Breast epithelium (tissue), 4 donors: Measurements from ENCODE around the gene YDJC. TPM values are rescaled to one million over a fixed set of nuclear protein-coding genes. Genes with fewer than 3 reads are reported as not detected.

ENCODE experiments used
- DNase-seq, 2 donors: peaks; one replicate each; pipeline ENCODE4 v3.0.0-alpha.2; 2019; ENCODE audit warnings: low spot score in 2 of 2
- H3K27ac ChIP-seq, 2 donors: fragments of 200-600 bp; sonication (generic) in 1 of 2; one replicate each; pipeline ENCODE4 v1.5.1; 2016 to 2019; ENCODE audit warnings: mild to moderate bottlenecking in 1 of 2
- H3K27me3 ChIP-seq, 2 donors: fragments of 200-600 bp; sonication (generic) in 1 of 2; one replicate each; pipeline versions ENCODE4 v1.5.1 to v1.6.0; 2017 to 2019; ENCODE audit warnings: control low read depth in 1 of 2, mild to moderate bottlenecking in 1 of 2
- H3K36me3 ChIP-seq: fragments of 200-600 bp; one replicate; pipeline ENCODE4 v1.5.1; 2019
- H3K4me1 ChIP-seq, 2 donors: fragments of 200-600 bp; sonication (generic); one replicate each; pipeline ENCODE4 v1.5.1; 2016 to 2019; ENCODE audit warnings: control low read depth in 1 of 2
- H3K4me3 ChIP-seq, 3 donors: fragments of 200-600 bp; sonication (generic); 1 replicate in 2 of 3; 2 replicates in 1 of 3; pipeline ENCODE4 v1.5.1; 2016 to 2019; ENCODE audit warnings: mild to moderate bottlenecking in 3 of 3, moderate library complexity in 2 of 3
- H3K9me3 ChIP-seq, 2 donors: fragments of 200-600 bp; sonication (generic) in 1 of 2; one replicate each; pipeline ENCODE4 v1.5.1; 2016 to 2019; ENCODE audit warnings: control low read depth in 1 of 2
- POLR2A ChIP-seq: fragments of 450-650 bp; IDR thresholded peaks from one replicate; pipeline ENCODE4 v1.6.1; 2016; ENCODE audit warnings: antibody characterized with exemption, mild to moderate bottlenecking, moderate library complexity
- POLR2AphosphoS5 ChIP-seq, 3 donors: sonication (generic); formaldehyde crosslinking; IDR thresholded peaks; one replicate each; pipeline ENCODE4 v1.6.1; 2017; ENCODE audit warnings: antibody characterized with exemption in 3 of 3
- intact Hi-C: fragments of 100-400 bp; cut with DNase I; formaldehyde crosslinking; loops from one replicate; pipeline ENCODE4 v1.15.1; 2023; ENCODE audit warnings: low total_unique reads
- total RNA-seq, 3 donors: library from RNA; depleted of rRNA; stranded (reverse); fragments of >200 nt; gene quantifications; one replicate each; pipeline ENCODE4 v1.1.0, GENCODE V29; 2016
- TF ChIP-seq, protein P1 (sequence below), 3 donors: fragments of 450-650 bp; IDR thresholded peaks; one replicate each; pipeline ENCODE4 v1.5.1; 2016 to 2017; ENCODE audit warnings: antibody characterized with exemption in 3 of 3, mild to moderate bottlenecking in 3 of 3, moderate library complexity in 3 of 3

YDJC gene
- total RNA-seq, 3 donors from 2014 or later, result 15.4 to 33.2 (median 28.2) TPM

DNA sequence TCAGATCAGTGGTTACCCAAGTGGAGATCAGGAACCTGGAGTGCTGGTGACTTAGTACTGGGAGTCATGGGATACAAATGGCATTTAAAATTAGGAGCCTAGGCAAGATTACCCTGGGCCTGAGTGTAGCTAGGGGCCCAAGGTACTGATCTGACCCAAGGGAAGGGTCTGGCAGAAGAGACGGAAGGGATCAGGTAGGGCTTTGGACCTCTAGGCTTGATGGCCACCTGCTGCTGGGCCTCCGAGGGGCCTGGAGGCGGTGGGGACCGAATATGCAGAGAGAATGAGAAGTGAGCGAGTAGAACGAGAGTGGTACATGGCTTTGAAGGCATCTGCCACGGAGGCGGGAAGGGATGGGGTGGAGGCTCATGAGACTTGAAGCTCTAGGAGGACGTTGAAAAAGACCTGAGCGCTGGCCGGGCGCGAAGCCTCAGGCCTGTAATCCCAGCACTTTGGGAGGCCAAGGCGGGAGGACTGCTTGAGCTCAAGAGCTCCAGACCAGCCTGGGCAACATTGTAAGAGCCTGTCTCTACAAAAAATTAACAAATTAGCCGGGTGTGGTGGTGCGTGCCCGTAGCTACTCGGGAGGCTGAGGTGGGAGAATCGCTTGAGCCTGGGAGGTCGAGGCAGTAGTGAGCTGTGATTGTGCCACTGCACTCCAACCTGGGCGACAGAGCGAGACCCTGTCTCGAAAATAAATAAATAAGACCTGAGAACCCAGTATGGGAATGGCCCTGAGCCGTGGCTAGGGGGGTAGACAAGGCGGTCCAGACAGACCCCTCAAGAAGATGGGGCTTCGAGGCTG is 35.4 kb upstream of the YDJC start:
- no peak for TF ChIP-seq POLR2A
- TF ChIP-seq, protein P1, sequence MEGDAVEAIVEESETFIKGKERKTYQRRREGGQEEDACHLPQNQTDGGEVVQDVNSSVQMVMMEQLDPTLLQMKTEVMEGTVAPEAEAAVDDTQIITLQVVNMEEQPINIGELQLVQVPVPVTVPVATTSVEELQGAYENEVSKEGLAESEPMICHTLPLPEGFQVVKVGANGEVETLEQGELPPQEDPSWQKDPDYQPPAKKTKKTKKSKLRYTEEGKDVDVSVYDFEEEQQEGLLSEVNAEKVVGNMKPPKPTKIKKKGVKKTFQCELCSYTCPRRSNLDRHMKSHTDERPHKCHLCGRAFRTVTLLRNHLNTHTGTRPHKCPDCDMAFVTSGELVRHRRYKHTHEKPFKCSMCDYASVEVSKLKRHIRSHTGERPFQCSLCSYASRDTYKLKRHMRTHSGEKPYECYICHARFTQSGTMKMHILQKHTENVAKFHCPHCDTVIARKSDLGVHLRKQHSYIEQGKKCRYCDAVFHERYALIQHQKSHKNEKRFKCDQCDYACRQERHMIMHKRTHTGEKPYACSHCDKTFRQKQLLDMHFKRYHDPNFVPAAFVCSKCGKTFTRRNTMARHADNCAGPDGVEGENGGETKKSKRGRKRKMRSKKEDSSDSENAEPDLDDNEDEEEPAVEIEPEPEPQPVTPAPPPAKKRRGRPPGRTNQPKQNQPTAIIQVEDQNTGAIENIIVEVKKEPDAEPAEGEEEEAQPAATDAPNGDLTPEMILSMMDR (IDR thresholded peaks at IDR 0.05), result no peak
- TF ChIP-seq POLR2AphosphoS5 (IDR thresholded peaks at IDR 0.05), result no peak
- peak overlapping the region; percentile 69 to 84 (median 84) for H3K4me3 ChIP-seq
- no peaks in the 10 kb centered on the region for H3K36me3 ChIP-seq
- no peak for DNase-seq
- H3K4me1 ChIP-seq, result no peaks in the 10 kb centered on the region
- H3K27ac ChIP-seq, result peak overlapping the region; percentile 90 to 92
- no peaks in the 10 kb centered on the region for H3K27me3 ChIP-seq
- no peaks in the 10 kb centered on the region for H3K9me3 ChIP-seq
- intact Hi-C loops, result no loop called here

DNA sequence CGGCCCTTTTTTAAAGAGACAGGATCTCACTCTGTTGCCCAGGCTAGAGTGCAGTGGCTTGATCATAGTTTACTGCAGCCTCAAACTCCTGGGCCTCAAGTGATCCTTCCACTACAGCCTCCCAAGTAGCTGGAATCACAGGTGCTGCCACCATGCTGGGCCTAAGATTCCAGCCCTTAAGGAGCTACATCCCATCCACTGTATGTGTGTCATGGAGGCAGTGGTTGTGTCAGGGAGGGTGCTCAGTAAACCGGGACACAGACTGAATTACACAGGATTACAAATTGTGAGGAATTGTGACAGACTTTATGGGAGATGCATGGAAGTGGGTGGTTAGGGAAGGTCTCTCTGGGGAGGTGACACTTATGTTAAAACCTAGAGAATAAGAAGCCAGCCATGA is 33.9 kb upstream of the YDJC start:
- Histone ChIP-seq H3K27me3 (no peaks in the 10 kb centered on the region), H3K27ac (no peak overlapping the region), H3K9me3 (no peaks in the 10 kb centered on the region), H3K36me3 (no peaks in the 10 kb centered on the region), H3K4me1 (no peaks in the 10 kb centered on the region), H3K4me3 (no peak overlapping the region)
- no peak for DNase-seq
- intact Hi-C loops, result no loop called here
- TF ChIP-seq POLR2A, result no peak
- TF ChIP-seq POLR2AphosphoS5 (IDR thresholded peaks at IDR 0.05), result no peak

DNA sequence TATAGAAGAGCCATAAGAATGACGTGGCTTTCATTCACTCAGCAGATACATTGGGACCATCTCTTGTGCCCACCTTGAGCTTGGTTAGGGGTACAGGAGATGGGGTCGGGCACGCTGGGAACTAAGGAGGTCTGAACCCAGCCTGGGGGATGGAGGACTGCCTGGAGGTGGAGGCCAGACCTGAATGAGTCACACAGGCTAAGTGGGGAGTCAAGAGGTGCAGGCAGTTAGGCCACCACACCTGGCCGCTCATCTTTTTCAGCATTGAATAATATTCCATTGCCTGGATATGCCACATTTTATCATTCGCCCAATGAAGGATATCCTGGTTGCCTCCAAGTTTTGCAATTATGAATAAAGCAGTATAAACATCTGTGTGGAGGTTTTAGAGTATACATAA is 32.2 kb upstream of the YDJC start:
- intact Hi-C loops, result no loop called here
- H3K27ac ChIP-seq, result no peak overlapping the region
- H3K4me3 ChIP-seq, result no peak overlapping the region
- TF ChIP-seq POLR2AphosphoS5 (IDR thresholded peaks at IDR 0.05), result no peak
- no peak for TF ChIP-seq POLR2A
- TF ChIP-seq, protein P1 (IDR thresholded peaks at IDR 0.05), result no peak
- H3K36me3 ChIP-seq, result no peaks in the 10 kb centered on the region
- no peaks in the 10 kb centered on the region for H3K4me1 ChIP-seq
- no peaks in the 10 kb centered on the region for H3K9me3 ChIP-seq
- no peaks in the 10 kb centered on the region for H3K27me3 ChIP-seq
- DNase-seq, result no peak

DNA sequence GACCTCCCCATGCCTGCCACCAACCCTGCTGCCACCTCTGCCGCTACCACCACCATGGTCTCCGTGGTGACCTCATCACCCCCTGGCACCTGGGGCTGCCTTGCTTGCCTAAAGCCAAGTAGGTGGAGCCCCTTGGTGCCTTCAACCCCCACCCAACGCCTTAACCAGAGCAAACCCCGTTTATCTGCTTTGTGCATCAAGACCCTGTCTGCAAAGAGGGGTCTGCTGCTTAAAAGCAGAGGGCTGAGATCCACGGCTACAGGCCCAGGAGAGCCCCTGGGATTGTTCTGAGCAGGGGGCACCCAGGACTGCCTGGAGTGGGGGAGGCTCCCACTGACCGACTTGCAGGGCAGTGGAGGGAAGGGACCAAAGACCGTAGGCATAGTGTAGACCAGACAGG is 31.1 kb upstream of the YDJC start:
- TF ChIP-seq POLR2A, result no peak
- Histone ChIP-seq H3K27me3 (no peaks in the 10 kb centered on the region), H3K4me3 (no peak overlapping the region), H3K36me3 (no peaks in the 10 kb centered on the region), H3K9me3 (no peaks in the 10 kb centered on the region), H3K27ac (no peak overlapping the region), H3K4me1 (no peaks in the 10 kb centered on the region)
- no peak for DNase-seq
- intact Hi-C loops, result no loop called here

DNA sequence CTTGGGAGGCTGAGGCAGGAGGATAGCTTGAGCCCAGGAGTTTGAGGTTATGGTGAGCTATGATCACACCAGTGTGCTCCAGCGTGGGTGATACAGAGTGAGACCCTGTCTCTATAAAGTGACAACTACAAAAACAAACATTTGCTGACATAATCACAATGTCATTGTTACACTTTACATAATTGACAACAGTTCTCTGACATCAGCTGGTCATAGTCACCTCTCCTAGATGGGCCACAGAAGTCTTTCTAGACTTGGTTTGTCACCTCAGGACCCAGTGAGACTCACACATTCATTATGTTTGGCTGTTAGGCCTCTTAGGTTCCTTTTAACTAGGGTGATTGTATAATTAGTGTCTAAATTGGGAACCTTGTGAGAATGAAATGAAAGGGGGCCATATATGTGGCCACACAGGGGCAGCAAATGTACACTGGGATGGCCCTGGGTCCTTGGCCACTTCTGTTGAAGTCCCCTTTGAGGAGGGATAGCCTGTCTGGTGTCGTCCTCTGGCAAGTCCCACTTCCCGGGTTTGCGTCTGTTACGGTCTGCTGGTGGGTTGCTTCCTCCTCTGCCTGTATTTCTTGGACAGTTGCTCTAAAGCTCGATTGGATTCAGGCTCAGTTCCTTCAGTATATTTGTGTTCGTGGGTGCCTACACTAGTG is 30.2 kb upstream of the YDJC start:
- no peaks in the 10 kb centered on the region for H3K4me1 ChIP-seq
- no peaks in the 10 kb centered on the region for H3K27me3 ChIP-seq
- TF ChIP-seq POLR2A (no peak), POLR2AphosphoS5 (IDR thresholded peaks at IDR 0.05) (no peak)
- TF ChIP-seq, protein P1 (IDR thresholded peaks at IDR 0.05), result no peak
- intact Hi-C loops, result no loop called here
- no peak overlapping the region for H3K4me3 ChIP-seq
- no peaks in the 10 kb centered on the region for H3K36me3 ChIP-seq
- no peaks in the 10 kb centered on the region for H3K9me3 ChIP-seq
- H3K27ac ChIP-seq, result no peak overlapping the region
- DNase-seq, result no peak

DNA sequence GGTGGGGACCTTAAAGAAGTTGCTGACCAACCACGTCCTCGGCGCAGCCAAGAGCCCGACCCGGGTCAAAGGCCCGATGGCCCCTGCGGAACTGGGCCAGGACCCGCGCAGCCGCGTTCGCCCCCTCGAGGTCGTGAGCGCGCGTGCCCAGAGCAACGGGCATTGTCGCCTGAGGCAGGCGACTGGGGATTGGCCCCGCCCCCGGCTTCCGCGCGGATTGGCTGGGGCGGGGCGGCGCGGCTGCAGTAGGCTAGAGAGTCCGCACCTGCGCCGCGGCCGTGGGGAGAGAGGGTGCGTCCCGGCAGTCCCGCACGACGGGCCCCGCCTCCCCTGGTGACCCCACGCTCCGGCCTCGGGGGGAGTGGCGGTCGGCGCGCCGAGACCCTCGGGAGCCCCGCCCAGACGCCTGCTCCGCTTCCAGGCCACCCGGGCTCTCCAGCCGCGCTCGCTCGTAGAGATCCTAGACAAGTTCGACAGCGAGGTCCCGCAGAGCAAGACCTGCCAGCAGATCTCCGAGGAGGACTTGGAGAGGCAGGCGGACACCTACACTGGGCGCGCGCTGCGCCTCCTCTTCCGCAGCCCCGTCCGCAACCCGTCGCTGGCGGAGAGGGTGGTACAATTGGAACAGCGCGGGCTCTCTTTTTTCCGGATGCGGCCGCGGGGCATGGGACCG is 27.7 kb upstream of the YDJC start:
- Histone ChIP-seq H3K36me3 (no peaks in the 10 kb centered on the region), H3K4me1 (no peaks in the 10 kb centered on the region), H3K4me3 (peak overlapping the region; percentile 51 to 74 (median 65)), H3K27ac (no peak overlapping the region), H3K27me3 (no peaks in the 10 kb centered on the region), H3K9me3 (no peaks in the 10 kb centered on the region)
- no peak for DNase-seq
- TF ChIP-seq POLR2A (no peak), POLR2AphosphoS5 (IDR thresholded peaks at IDR 0.05) (no peak)
- TF ChIP-seq, protein P1 (IDR thresholded peaks at IDR 0.05), result no peak
- intact Hi-C loops, result no loop called here
